Osteoblast (primary cell): Measurements from ENCODE around the gene UGT8. TPM values are rescaled to one million over a fixed set of nuclear protein-coding genes. Genes with fewer than 3 reads are reported as not detected.
A peak's percentile ranks its signal among the peaks of the same experiment; 100 is the strongest.

Experiments used
- DNase-seq: peaks from one replicate; pipeline ENCODE4 v3.0.0; 2011; ENCODE audit warnings: low spot score, mixed read lengths; ENCODE audit not compliant: insufficient read length; ENCODE audit errors: missing footprints
- H2AFZ ChIP-seq: 2 replicates; pipeline ENCODE4 v1.6.0; 2011; ENCODE audit warnings: mild to moderate bottlenecking, low read length
- H3K27ac ChIP-seq: 2 replicates; pipeline ENCODE4 v1.5.1; 2011; ENCODE audit warnings: mild to moderate bottlenecking, low read depth, low read length, moderate library complexity
- H3K27me3 ChIP-seq: 2 replicates; pipeline ENCODE4 v1.6.0; 2012; ENCODE audit warnings: mild to moderate bottlenecking, control low read depth, inconsistent platforms, low read length, moderate library complexity; ENCODE audit not compliant: insufficient read depth
- H3K36me3 ChIP-seq: 2 replicates; pipeline ENCODE4 v1.5.1; 2011; ENCODE audit warnings: mild to moderate bottlenecking, low read length, control low read depth, moderate library complexity; ENCODE audit not compliant: insufficient read depth
- H3K4me1 ChIP-seq: 2 replicates; pipeline ENCODE4 v1.5.1; 2011; ENCODE audit warnings: mild to moderate bottlenecking, low read length, control low read depth, moderate library complexity; ENCODE audit not compliant: insufficient read depth
- H3K4me2 ChIP-seq: 2 replicates; pipeline ENCODE4 v1.6.0; 2011; ENCODE audit warnings: mild to moderate bottlenecking, low read length; ENCODE audit not compliant: insufficient read depth
- H3K4me3 ChIP-seq: fragments of 200-600 bp; sonication (generic); 3 replicates; pipeline ENCODE4 v1.5.1; 2012; ENCODE audit warnings: mild to moderate bottlenecking, low read length, inconsistent platforms; ENCODE audit not compliant: insufficient read depth
- H3K79me2 ChIP-seq: 2 replicates; pipeline ENCODE4 v1.6.0; 2012; ENCODE audit warnings: mild to moderate bottlenecking, low read length, control low read depth, inconsistent platforms; ENCODE audit not compliant: insufficient read depth
- H3K9me3 ChIP-seq: 2 replicates; pipeline ENCODE4 v1.5.1; 2011; ENCODE audit warnings: low read depth, low read length, control low read depth
- H4K20me1 ChIP-seq: 2 replicates; pipeline ENCODE4 v1.6.0; 2012; ENCODE audit warnings: mild to moderate bottlenecking, low read length, control low read depth; ENCODE audit not compliant: insufficient read depth
- CTCF ChIP-seq: IDR thresholded peaks from 2 replicates; pipeline ENCODE4 v1.5.1; 2011; ENCODE audit warnings: mild to moderate bottlenecking, low read depth, low read length, moderate library complexity; ENCODE audit errors: extremely low read depth
- total RNA-seq: library from RNA; depleted of rRNA; stranded (reverse); fragments of >200 nt; gene quantifications from 2 replicates; pipeline ENCODE4 v1.2.3, GENCODE V29; 2012

UGT8 gene
- total RNA-seq, 1 donor: under 0.01 TPM

GRCh38 chr4:114562176-114562904 is 36.3 kb upstream of the UGT8 start:
- H3K27me3 ChIP-seq: no peaks in the 10 kb centered on the region
- TF ChIP-seq CTCF: no peak
- no peaks in the 10 kb centered on the region for H4K20me1 ChIP-seq
- H3K27ac ChIP-seq: no peak overlapping the region
- H3K4me1 ChIP-seq: no peaks in the 10 kb centered on the region
- no peak overlapping the region for H3K4me2 ChIP-seq
- DNase-seq: no peak
- no peaks in the 10 kb centered on the region for H3K79me2 ChIP-seq
- no peak overlapping the region for H2AFZ ChIP-seq
- H3K4me3 ChIP-seq: no peak overlapping the region
- no peaks in the 10 kb centered on the region for H3K36me3 ChIP-seq
- peaks cover 2% of the 10 kb centered on the region for H3K9me3 ChIP-seq

- H3K79me2 ChIP-seq: no peaks in the 10 kb centered on the region
- H3K9me3 ChIP-seq: peaks cover 2% of the 10 kb centered on the region
- no peaks in the 10 kb centered on the region for H3K4me1 ChIP-seq
- TF ChIP-seq CTCF: no peak
- H2AFZ ChIP-seq: no peak overlapping the region
- no peaks in the 10 kb centered on the region for H3K27me3 ChIP-seq
- no peak for DNase-seq
- no peak overlapping the region for H3K4me2 ChIP-seq
- no peaks in the 10 kb centered on the region for H4K20me1 ChIP-seq
- H3K36me3 ChIP-seq: no peaks in the 10 kb centered on the region
- no peak overlapping the region for H3K4me3 ChIP-seq
- no peak overlapping the region for H3K27ac ChIP-seq
Measured at GRCh38 chr4:114563536-114564315, 34.9 kb upstream of the UGT8 start.

- no peak for DNase-seq
- H3K27me3 ChIP-seq: no peaks in the 10 kb centered on the region
- no peaks in the 10 kb centered on the region for H3K9me3 ChIP-seq
- H2AFZ ChIP-seq: no peak overlapping the region
- H3K27ac ChIP-seq: no peak overlapping the region
- no peak for TF ChIP-seq CTCF
- H4K20me1 ChIP-seq: no peaks in the 10 kb centered on the region
- no peak overlapping the region for H3K4me2 ChIP-seq
- no peak overlapping the region for H3K4me3 ChIP-seq
- H3K4me1 ChIP-seq: no peaks in the 10 kb centered on the region
- H3K36me3 ChIP-seq: no peaks in the 10 kb centered on the region
- no peaks in the 10 kb centered on the region for H3K79me2 ChIP-seq
Measured at GRCh38 chr4:114577386-114577785, 21.2 kb upstream of the UGT8 start.

GRCh38 chr4:114582621-114583020 is 16.0 kb upstream of the UGT8 start:
- no peaks in the 10 kb centered on the region for H4K20me1 ChIP-seq
- H3K9me3 ChIP-seq: no peaks in the 10 kb centered on the region
- H3K27ac ChIP-seq: no peak overlapping the region
- no peaks in the 10 kb centered on the region for H3K36me3 ChIP-seq
- no peaks in the 10 kb centered on the region for H3K4me1 ChIP-seq
- H3K27me3 ChIP-seq: no peaks in the 10 kb centered on the region
- H2AFZ ChIP-seq: no peak overlapping the region
- no peak overlapping the region for H3K4me2 ChIP-seq
- H3K4me3 ChIP-seq: no peak overlapping the region
- no peak for TF ChIP-seq CTCF
- no peaks in the 10 kb centered on the region for H3K79me2 ChIP-seq
- peak; percentile 5 for DNase-seq
